HepG2 (cell line): ENCODE measurements around the gene OAF. TPM values are rescaled to one million over a fixed set of nuclear protein-coding genes. Genes with fewer than 3 reads are reported as not detected.

Source experiments
- ATAC-seq: fragments of 200-7000 bp; cut with Tn5 transposase; 3 replicates; pipeline ENCODE4 v1.9.1; 2020; ENCODE audit warnings: mild to moderate bottlenecking, moderate library complexity
- BruUV-seq: library from RNA; stranded (reverse); fragments of 400-500 nt; replicated peaks from 2 replicates; lab custom pipeline; 2021; lab: Mats Ljungman, UMichigan
- CTCF ChIA-PET: fragments of 300-600 bp; formaldehyde crosslinking; extraction: SDS; loops from one replicate; lab custom pipeline; 2021; ENCODE audit warnings: low total read pairs, inconsistent platforms, low intra/inter-chr PET ratio; lab: Yijun Ruan, JAX
- POLR2A ChIA-PET: fragments of 350-600 bp; sonication (Branson Sonifier 250); formaldehyde crosslinking; loops from one replicate; lab custom pipeline; 2020; ENCODE audit warnings: antibody characterized with exemption, inconsistent platforms; lab: Yijun Ruan, JAX
- DNase-seq: peaks from one replicate; pipeline ENCODE4 v3.0.0-alpha.2; 2015; ENCODE audit warnings: low spot score
- FAIRE-seq: peaks from 3 replicates; lab custom pipeline; 2011; peaks lifted over from hg19 to GRCh38; lab: Jason Lieb, UNC
- H2AFZ ChIP-seq: one replicate; pipeline ENCODE4 v1.6.1; 2011; ENCODE audit warnings: low read length, inconsistent platforms
- H3K27ac ChIP-seq: fragments of 300-600 bp; 3 replicates; pipeline ENCODE4 v1.8.0; 2011; ENCODE audit warnings: mixed run types, mild to moderate bottlenecking, mixed read lengths, low read length, inconsistent platforms; ENCODE audit not compliant: insufficient read depth; ENCODE audit errors: extremely low read length
- H3K27me3 ChIP-seq, 2 experiments: fragments of 200-600 bp in 1 of 2; 2 replicates in 1 of 2; 3 replicates in 1 of 2; pipeline versions ENCODE4 v1.6.0 to v1.8.0; 2011; ENCODE audit warnings: low read length in 2 of 2, mild to moderate bottlenecking in 2 of 2, moderate library complexity in 2 of 2, inconsistent platforms in 1 of 2; ENCODE audit not compliant: insufficient read depth in 2 of 2, control insufficient read depth in 1 of 2
- H3K36me3 ChIP-seq, 2 experiments: fragments of 200-600 bp in 1 of 2; replicated peaks in 1 of 2; 2 replicates in 1 of 2; 3 replicates in 1 of 2; pipeline versions ENCODE4 v1.5.1 to v1.8.0; 2011; ENCODE audit warnings: low read length in 2 of 2, inconsistent platforms in 1 of 2; ENCODE audit not compliant: insufficient read depth in 2 of 2, control insufficient read depth in 1 of 2
- H3K4me1 ChIP-seq: 2 replicates; pipeline ENCODE4 v1.5.1; 2012; ENCODE audit warnings: low read length, inconsistent platforms; ENCODE audit not compliant: insufficient read depth
- H3K4me2 ChIP-seq: 2 replicates; pipeline ENCODE4 v1.6.0; 2011; ENCODE audit warnings: low read depth, low read length, inconsistent platforms
- H3K4me3 ChIP-seq, 3 experiments: fragments of 200-600 bp in 1 of 3; sonication (generic), shearing (Covaris generic) in 1 of 3; replicated peaks in 1 of 3; 2 replicates each; pipeline ENCODE4 v1.5.1; 2011 to 2016; ENCODE audit warnings: low read length in 3 of 3, inconsistent platforms in 2 of 3, low read depth in 2 of 3, mild to moderate bottlenecking in 2 of 3, control low read depth in 1 of 3, mixed read lengths in 1 of 3; ENCODE audit not compliant: insufficient read depth in 1 of 3
- H3K79me2 ChIP-seq: one replicate; pipeline ENCODE4 v1.6.1; 2011; ENCODE audit warnings: low read length, inconsistent platforms; ENCODE audit not compliant: insufficient read depth
- H3K9ac ChIP-seq: 2 replicates; pipeline ENCODE4 v1.6.0; 2011; ENCODE audit warnings: mild to moderate bottlenecking, low read depth, low read length, inconsistent platforms; ENCODE audit not compliant: insufficient read depth
- H3K9me3 ChIP-seq: 2 replicates; pipeline ENCODE4 v1.5.1; 2012; ENCODE audit warnings: mild to moderate bottlenecking, low read length
- H4K20me1 ChIP-seq: 2 replicates; pipeline ENCODE4 v1.6.0; 2011; ENCODE audit warnings: inconsistent platforms, mild to moderate bottlenecking, low read length, moderate library complexity; ENCODE audit not compliant: insufficient read depth
- FUBP1 ChIP-seq: sonication (generic); formaldehyde crosslinking; IDR thresholded peaks from 2 replicates; pipeline ENCODE4 v1.5.1; 2020; ENCODE audit warnings: missing genetic modification reagents, mild to moderate bottlenecking, borderline replicate concordance
- GFI1 ChIP-seq: sonication (generic); formaldehyde crosslinking; IDR thresholded peaks from 2 replicates; pipeline ENCODE4 v1.5.0; 2020; ENCODE audit warnings: missing genetic modification reagents, mild to moderate bottlenecking, borderline replicate concordance
- HNRNPK ChIP-seq: fragments of 200-400 bp; formaldehyde crosslinking; IDR thresholded peaks from 2 replicates; pipeline ENCODE4 v1.6.1; 2018; ENCODE audit warnings: low read length, low read depth, moderate library complexity, mild to moderate bottlenecking; ENCODE audit not compliant: poor library complexity, severe bottlenecking
- HOXA9 ChIP-seq: sonication (generic); formaldehyde crosslinking; IDR thresholded peaks from 2 replicates; pipeline ENCODE4 v1.8.1; 2022; ENCODE audit warnings: missing genetic modification reagents, mild to moderate bottlenecking, moderate library complexity, borderline replicate concordance
- KAT8 ChIP-seq: IDR thresholded peaks from 2 replicates; pipeline ENCODE4 v1.6.1; 2016; ENCODE audit warnings: missing genetic modification reagents, missing compliant biosample characterization
- KLF11 ChIP-seq: IDR thresholded peaks from 2 replicates; pipeline ENCODE4 v1.6.1; 2016; ENCODE audit warnings: missing compliant biosample characterization
- SP140L ChIP-seq: sonication (generic); formaldehyde crosslinking; IDR thresholded peaks from 2 replicates; pipeline ENCODE4 v1.4.0; 2020; ENCODE audit warnings: missing genetic modification reagents, borderline replicate concordance
- SRF ChIP-seq: IDR thresholded peaks from 2 replicates; pipeline ENCODE4 v1.6.1; 2011; ENCODE audit warnings: mild to moderate bottlenecking, low read depth, low read length, moderate library complexity
- ZNF326 ChIP-seq: sonication (generic); formaldehyde crosslinking; IDR thresholded peaks from 2 replicates; pipeline ENCODE4 v1.4.0; 2020; ENCODE audit warnings: missing genetic modification reagents, borderline replicate concordance
- ZNF563 ChIP-seq: sonication (generic); formaldehyde crosslinking; IDR thresholded peaks from 2 replicates; pipeline ENCODE4 v1.8.0; 2022; ENCODE audit warnings: mild to moderate bottlenecking, moderate library complexity, missing genetic modification reagents
- ZNF839 ChIP-seq: sonication (generic); formaldehyde crosslinking; IDR thresholded peaks from 2 replicates; pipeline ENCODE4 v1.4.0; 2020; ENCODE audit warnings: missing genetic modification reagents, mild to moderate bottlenecking, borderline replicate concordance
- WGBS: methylation state at CpG from one replicate; pipeline ENCODE4 v1.1.6; 2017; ENCODE audit warnings: low lambda C conversion rate; 5-methylcytosine and 5-hydroxymethylcytosine counted together
- in situ Hi-C: cut with HindIII; loops from 2 replicates; pipeline ENCODE4 v1.10.0; 2017; ENCODE audit warnings: low pct_unique_long_range_greater_than_20kb; ENCODE audit not compliant: extremely low pct_ligation_motif_present
- intact Hi-C: fragments of 100-400 bp; cut with micrococcal nuclease; formaldehyde crosslinking; loops from one replicate; pipeline ENCODE4 v1.10.0; 2022; ENCODE audit not compliant: unreplicated experiment
- polyA plus RNA-seq, 8 experiments: library from polyadenylated mRNA; depleted of rRNA in 3 of 8; stranded (reverse) in 7 of 8; unstranded in 1 of 8; fragments of >200 nt; fragmentation: Illumina TruSeq in 4 of 8; extraction: Trizol in 4 of 8; gene quantifications; 2 replicates each; pipeline versions ENCODE4 v1.2.1 to v1.2.3, GENCODE V29; 2011 to 2016; ENCODE audit warnings: low read depth in 4 of 8, missing spikeins in 1 of 8, mixed read lengths in 1 of 8; ENCODE audit not compliant: insufficient read depth in 1 of 8
- total RNA-seq, 5 experiments: library from RNA; depleted of rRNA; stranded (reverse); fragments of >200 nt; fragmentation: Illumina TruSeq; extraction: Trizol; gene quantifications; 2 replicates each; pipeline ENCODE4 v1.2.3, GENCODE V29; 2016; ENCODE audit warnings: low read depth in 1 of 5

The OAF gene
- total and polyA plus RNA-seq, 2 of the 13 experiments (the other 11 are each of a cell fraction or from before 2014, with no cell fraction given) = 63.7 to 94.6 TPM

DNA sequence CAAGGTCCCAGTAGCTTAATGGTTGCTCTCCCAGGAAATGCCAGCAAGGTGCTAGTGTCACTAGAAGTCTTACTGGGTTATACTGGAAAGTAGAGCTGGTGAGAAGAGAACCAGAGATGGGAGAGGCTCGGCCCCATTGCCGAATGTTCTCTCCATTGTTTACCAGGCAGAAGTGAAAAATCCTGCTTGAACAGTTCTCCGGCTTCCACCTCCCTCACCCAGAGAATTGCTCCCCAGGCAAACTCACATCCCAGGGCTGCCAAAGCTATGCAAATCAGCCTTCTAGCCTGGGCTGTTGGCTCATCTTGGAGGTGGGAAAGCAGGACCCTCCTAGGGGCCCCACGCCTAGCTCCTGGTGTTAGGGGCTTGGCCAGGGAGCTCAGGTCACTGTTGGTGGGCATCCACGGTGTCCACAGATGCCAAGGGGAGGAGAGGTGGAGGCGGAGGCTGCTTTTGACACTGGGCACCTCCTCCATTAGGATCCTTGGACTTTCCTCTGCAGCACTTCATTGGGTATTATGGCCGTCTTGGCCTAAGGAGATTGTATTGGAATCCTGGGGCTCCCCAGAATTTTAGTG, 49.2 kb downstream of the OAF start (continued):
- TF ChIP-seq FUBP1 (no peak), HOXA9 (CRISPR knock-in tag) (no peak), ZNF326 (no peak), KLF11 (CRISPR knock-in tag) (no peak), ZNF563 (CRISPR knock-in tag) (no peak)

GRCh38 chr11:120260616-120261015, 49.8 kb downstream of the OAF start:
- Histone ChIP-seq H3K27me3 (peaks cover 0 to 62% of the 10 kb centered on the region in 2 experiments; a peak in 4 of 5 replicates), H4K20me1 (no peaks in the 10 kb centered on the region), H3K27ac (no peak overlapping the region), H3K4me1 (no peaks in the 10 kb centered on the region), H3K79me2 (no peaks in the 10 kb centered on the region), H3K9ac (no peak overlapping the region), H3K36me3 (no peaks in the 10 kb centered on the region), H3K9me3 (no peaks in the 10 kb centered on the region), H3K4me2 (no peak overlapping the region), H3K4me3 (no peak overlapping the region), H2AFZ (no peak overlapping the region)
- WGBS = 15% methylated on average over 3 of the region's 7 CpGs
- ChIA-PET POLR2A (no interaction called here), CTCF (no interaction called here)
- intact Hi-C loops (no loop called here), in situ Hi-C loops (no loop called here)
- FAIRE-seq (no peak), DNase-seq (no peak), ATAC-seq (no peak)
- no TSS peak for BruUV-seq
- no peak for TF ChIP-seq SRF
- TF ChIP-seq ZNF839 (CRISPR knock-in tag) = no peak
- no peak for TF ChIP-seq KAT8 (CRISPR knock-in tag)
- no peak for TF ChIP-seq SP140L
- TF ChIP-seq GFI1 (CRISPR knock-in tag) = no peak
- TF ChIP-seq HNRNPK = no peak
